ENCODE data around the gene PTPN3. TPM values are rescaled to one million over a fixed set of nuclear protein-coding genes. Genes with fewer than 3 reads are reported as not detected.
A peak's percentile ranks its signal among the peaks of the same experiment; 100 is the strongest.

Gene PTPN3
- total and polyA plus RNA-seq, 9 of the 15 experiments (the other 6 are each of a cell fraction or from before 2014, with no cell fraction given): 0.02 TPM; not detected in 8

DNA sequence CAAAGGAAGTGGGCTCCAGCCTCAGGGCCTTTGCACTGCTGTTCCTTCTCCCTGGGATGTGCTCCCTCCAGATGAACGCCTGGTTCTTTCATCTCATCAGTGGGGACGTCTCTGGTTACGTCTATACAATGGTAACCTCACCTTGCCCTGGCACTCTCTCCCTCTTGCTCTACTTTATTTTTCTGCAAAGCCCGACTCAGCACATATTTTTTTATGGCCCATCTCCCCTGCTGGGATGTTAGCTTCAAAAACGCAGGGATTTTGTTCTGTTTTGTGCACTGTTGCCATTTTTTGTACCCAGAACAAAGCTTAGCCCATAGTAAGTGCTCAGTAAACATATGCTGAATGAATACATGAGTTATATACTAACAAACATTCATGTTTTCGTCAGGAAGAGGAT lies 37.5 kb downstream of the PTPN3 start (continued):
- TF ChIP-seq ZNF232 (CRISPR knock-in tag; IDR thresholded peaks at IDR 0.05) (no peak), SPI1 (IDR thresholded peaks at IDR 0.05; ENCODE audit: borderline replicate concordance, low read depth, low read length) (no peak), ELF1 (tag; IDR thresholded peaks at IDR 0.05) (no peak), DNMT1 (IDR thresholded peaks at IDR 0.05) (no peak), HNRNPLL (IDR thresholded peaks at IDR 0.05; ENCODE audit: low read depth, low read length, poor library complexity, severe bottlenecking) (no peak), C11orf30 (IDR thresholded peaks at IDR 0.05; ENCODE audit: low read depth) (no peak), GTF2F1 (IDR thresholded peaks at IDR 0.05; ENCODE audit: low read depth, low read length) (no peak), MCM7 (IDR thresholded peaks at IDR 0.05) (no peak), XRCC5 (IDR thresholded peaks at IDR 0.05; ENCODE audit: low read depth, low read length) (no peak)
- TF ChIP-seq, protein P1, sequence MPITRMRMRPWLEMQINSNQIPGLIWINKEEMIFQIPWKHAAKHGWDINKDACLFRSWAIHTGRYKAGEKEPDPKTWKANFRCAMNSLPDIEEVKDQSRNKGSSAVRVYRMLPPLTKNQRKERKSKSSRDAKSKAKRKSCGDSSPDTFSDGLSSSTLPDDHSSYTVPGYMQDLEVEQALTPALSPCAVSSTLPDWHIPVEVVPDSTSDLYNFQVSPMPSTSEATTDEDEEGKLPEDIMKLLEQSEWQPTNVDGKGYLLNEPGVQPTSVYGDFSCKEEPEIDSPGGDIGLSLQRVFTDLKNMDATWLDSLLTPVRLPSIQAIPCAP (CRISPR knock-in tag; IDR thresholded peaks at IDR 0.05; ENCODE audit: borderline replicate concordance): no peak
- TF ChIP-seq, protein P2, sequence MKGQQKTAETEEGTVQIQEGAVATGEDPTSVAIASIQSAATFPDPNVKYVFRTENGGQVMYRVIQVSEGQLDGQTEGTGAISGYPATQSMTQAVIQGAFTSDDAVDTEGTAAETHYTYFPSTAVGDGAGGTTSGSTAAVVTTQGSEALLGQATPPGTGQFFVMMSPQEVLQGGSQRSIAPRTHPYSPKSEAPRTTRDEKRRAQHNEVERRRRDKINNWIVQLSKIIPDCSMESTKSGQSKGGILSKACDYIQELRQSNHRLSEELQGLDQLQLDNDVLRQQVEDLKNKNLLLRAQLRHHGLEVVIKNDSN (CRISPR knock-in tag; IDR thresholded peaks at IDR 0.05): no peak

DNA sequence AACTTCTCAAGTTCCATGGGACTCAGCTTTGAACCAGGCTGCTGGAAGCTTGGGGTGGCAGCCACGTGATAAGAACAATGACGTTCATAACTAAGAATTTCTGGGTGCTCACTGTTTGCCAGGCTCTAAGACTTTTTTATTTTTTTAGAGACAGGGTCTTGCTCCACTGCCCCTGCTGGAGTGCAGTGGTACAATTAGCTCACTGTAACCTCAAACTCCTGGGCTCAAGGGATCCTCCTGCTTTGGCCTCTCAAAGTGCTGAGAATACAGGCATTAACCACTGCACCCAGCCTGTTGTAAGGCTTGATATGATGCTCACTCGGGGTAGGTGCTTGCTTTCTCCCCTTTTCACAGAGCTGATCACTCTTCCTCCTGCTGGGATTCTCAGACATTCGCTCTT lies 38.7 kb downstream of the PTPN3 start:
- no peaks in the 10 kb centered on the region for H3K4me1 ChIP-seq (replicated peaks in 1 of 2; ENCODE audit: control insufficient read depth in 2 of 2, insufficient read depth in 2 of 2, low read length in 2 of 2)
- peaks cover 3 to 45% of the 10 kb centered on the region in 2 experiments; a peak in 4 of 5 replicates for H3K27me3 ChIP-seq (ENCODE audit: control insufficient read depth in 2 of 2, insufficient read depth in 2 of 2, low read length in 2 of 2)
- H3K9ac ChIP-seq (ENCODE audit: insufficient read depth in 1 of 2, low read depth in 2 of 2, low read length in 2 of 2): no peak overlapping the region
- no peak overlapping the region for H3K27ac ChIP-seq (ENCODE audit: extremely low read depth, low read depth, low read length)
- no peak for FAIRE-seq
- in situ Hi-C loops (cut with MboI) (no loop called here), intact Hi-C loops (cut with micrococcal nuclease) (no loop called here)
- 0 out of 3 replicates have a peak, but pooled peaks have one; percentile 36 for ATAC-seq
- H3K4me3 ChIP-seq: no peak overlapping the region
- H4K20me1 ChIP-seq (replicated peaks; ENCODE audit: control insufficient read depth, insufficient read depth, low read length): no peaks in the 10 kb centered on the region
- ChIA-PET CTCF (ENCODE audit: low intra/inter-chr PET ratio) (no interaction called here), POLR2A (no interaction called here)
- H3K9me1 ChIP-seq (ENCODE audit: control insufficient read depth, insufficient read depth, low read length): no peaks in the 10 kb centered on the region
- H3K9me3 ChIP-seq (replicated peaks; ENCODE audit: control insufficient read depth, insufficient read depth, low read depth, low read length): no peaks in the 10 kb centered on the region
- no peak overlapping the region for H2AFZ ChIP-seq (ENCODE audit: low read depth, low read length)
- BruUV-seq (replicated peaks): no TSS peak
- no peak for DNase-seq (ENCODE audit: extremely low read depth in 1 of 4, low spot score in 3 of 4)
- no peaks in the 10 kb centered on the region for H3K36me3 ChIP-seq (ENCODE audit: control insufficient read depth, insufficient read depth, low read length)
- no peaks in the 10 kb centered on the region for H3K79me2 ChIP-seq (ENCODE audit: control insufficient read depth, insufficient read depth, low read length)
- no peak overlapping the region for H3K4me2 ChIP-seq (ENCODE audit: insufficient read depth, low read length)
- WGBS (ENCODE audit: insufficient coverage, low coverage, missing lambda C conversion rate): 0% methylated on average over 4 of the region's 4 CpGs
- no peak for TF ChIP-seq POLR2G (IDR thresholded peaks at IDR 0.05; ENCODE audit: low read depth, low read length)
- no peak for TF ChIP-seq XRCC3 (IDR thresholded peaks at IDR 0.05)
- no peak for TF ChIP-seq ZNF561 (CRISPR knock-in tag; conservative IDR thresholded peaks at IDR 0.05)
- TF ChIP-seq, protein P3, sequence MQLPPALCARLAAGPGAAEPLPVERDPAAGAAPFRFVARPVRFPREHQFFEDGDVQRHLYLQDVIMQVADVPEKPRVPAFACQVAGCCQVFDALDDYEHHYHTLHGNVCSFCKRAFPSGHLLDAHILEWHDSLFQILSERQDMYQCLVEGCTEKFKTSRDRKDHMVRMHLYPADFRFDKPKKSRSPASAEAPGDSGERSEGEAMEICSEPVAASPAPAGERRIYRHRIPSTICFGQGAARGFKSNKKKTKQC (CRISPR knock-in tag; IDR thresholded peaks at IDR 0.05): no peak
- TF ChIP-seq, protein P4, sequence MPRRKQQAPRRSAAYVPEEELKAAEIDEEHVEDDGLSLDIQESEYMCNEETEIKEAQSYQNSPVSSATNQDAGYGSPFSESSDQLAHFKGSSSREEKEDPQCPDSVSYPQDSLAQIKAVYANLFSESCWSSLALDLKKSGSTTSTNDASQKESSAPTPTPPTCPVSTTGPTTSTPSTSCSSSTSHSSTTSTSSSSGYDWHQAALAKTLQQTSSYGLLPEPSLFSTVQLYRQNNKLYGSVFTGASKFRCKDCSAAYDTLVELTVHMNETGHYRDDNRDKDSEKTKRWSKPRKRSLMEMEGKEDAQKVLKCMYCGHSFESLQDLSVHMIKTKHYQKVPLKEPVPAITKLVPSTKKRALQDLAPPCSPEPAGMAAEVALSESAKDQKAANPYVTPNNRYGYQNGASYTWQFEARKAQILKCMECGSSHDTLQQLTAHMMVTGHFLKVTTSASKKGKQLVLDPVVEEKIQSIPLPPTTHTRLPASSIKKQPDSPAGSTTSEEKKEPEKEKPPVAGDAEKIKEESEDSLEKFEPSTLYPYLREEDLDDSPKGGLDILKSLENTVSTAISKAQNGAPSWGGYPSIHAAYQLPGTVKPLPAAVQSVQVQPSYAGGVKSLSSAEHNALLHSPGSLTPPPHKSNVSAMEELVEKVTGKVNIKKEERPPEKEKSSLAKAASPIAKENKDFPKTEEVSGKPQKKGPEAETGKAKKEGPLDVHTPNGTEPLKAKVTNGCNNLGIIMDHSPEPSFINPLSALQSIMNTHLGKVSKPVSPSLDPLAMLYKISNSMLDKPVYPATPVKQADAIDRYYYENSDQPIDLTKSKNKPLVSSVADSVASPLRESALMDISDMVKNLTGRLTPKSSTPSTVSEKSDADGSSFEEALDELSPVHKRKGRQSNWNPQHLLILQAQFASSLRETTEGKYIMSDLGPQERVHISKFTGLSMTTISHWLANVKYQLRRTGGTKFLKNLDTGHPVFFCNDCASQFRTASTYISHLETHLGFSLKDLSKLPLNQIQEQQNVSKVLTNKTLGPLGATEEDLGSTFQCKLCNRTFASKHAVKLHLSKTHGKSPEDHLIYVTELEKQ (CRISPR knock-in tag; IDR thresholded peaks at IDR 0.05): no peak
- no peak for TF ChIP-seq ZNF197 (CRISPR knock-in tag; IDR thresholded peaks at IDR 0.05; ENCODE audit: low read depth)
- no peak for TF ChIP-seq ILK (tag; IDR thresholded peaks at IDR 0.05; ENCODE audit: borderline replicate concordance, low read depth)
